Measurements from ENCODE around the gene CHST15. TPM values are rescaled to one million over a fixed set of nuclear protein-coding genes. Genes with fewer than 3 reads are reported as not detected.

The CHST15 gene
- total and polyA plus RNA-seq, 2 donors from 2014 or later: 2.8 to 39.7 TPM

DNA sequence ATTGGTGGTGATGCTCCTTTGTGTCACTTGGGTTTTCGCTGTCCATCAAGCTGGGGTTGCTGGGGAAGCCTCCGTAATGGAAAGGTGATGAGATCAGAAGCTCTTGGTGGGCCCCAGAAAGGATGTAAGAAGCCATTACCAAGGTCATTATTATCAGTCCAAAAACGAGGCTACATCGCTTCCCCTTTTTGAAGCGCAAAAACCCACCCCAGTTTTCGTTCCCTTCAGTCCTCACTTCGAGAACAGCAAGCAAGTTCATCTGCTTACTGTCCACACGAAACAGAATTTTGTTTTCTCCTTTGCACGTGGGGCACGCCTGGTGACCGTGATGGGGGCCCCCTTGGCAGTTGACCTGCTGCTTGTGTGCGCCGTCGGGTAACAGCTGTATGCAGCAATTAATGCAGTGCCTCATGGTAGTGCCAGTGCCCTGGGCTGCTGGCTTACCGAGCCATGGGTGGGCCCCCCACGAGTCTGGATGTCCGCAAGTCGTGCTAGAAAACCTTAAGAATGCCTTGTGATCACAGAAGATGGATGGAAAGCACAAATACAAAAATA is 47.5 kb downstream of the CHST15 start:
- no peak overlapping the region for H3K27ac ChIP-seq (ENCODE audit: low read depth in 2 of 2, low read length in 2 of 2)
- H3K27me3 ChIP-seq (ENCODE audit: control insufficient read depth, insufficient read depth, low read length): no peaks in the 10 kb centered on the region
- TF ChIP-seq, protein P1, sequence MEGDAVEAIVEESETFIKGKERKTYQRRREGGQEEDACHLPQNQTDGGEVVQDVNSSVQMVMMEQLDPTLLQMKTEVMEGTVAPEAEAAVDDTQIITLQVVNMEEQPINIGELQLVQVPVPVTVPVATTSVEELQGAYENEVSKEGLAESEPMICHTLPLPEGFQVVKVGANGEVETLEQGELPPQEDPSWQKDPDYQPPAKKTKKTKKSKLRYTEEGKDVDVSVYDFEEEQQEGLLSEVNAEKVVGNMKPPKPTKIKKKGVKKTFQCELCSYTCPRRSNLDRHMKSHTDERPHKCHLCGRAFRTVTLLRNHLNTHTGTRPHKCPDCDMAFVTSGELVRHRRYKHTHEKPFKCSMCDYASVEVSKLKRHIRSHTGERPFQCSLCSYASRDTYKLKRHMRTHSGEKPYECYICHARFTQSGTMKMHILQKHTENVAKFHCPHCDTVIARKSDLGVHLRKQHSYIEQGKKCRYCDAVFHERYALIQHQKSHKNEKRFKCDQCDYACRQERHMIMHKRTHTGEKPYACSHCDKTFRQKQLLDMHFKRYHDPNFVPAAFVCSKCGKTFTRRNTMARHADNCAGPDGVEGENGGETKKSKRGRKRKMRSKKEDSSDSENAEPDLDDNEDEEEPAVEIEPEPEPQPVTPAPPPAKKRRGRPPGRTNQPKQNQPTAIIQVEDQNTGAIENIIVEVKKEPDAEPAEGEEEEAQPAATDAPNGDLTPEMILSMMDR (IDR thresholded peaks at IDR 0.05; ENCODE audit: borderline replicate concordance, extremely low read depth, insufficient read depth): no peak
- FAIRE-seq (no peak), DNase-seq (peak in 1 of 5 donors; percentile 21)
- no peak overlapping the region for H3K9ac ChIP-seq (ENCODE audit: low read length in 3 of 3)
- no peak overlapping the region for H3K4me3 ChIP-seq (ENCODE audit: low read length in 3 of 3)
- no peaks in the 10 kb centered on the region for H3K4me1 ChIP-seq (ENCODE audit: control insufficient read depth in 2 of 3, insufficient read depth in 2 of 3, low read depth in 1 of 3, low read length in 3 of 3)
- no peaks in the 10 kb centered on the region for H3K9me3 ChIP-seq (ENCODE audit: control insufficient read depth in 2 of 3, insufficient read depth in 1 of 3, low read length in 3 of 3)
- intact Hi-C loops (cut with DNase I): no loop called here
- no peaks in the 10 kb centered on the region for H3K36me3 ChIP-seq (ENCODE audit: control insufficient read depth in 2 of 3, insufficient read depth in 3 of 3, low read length in 3 of 3)

GRCh38 chr10:124045276-124045675 is 48.1 kb downstream of the CHST15 start:
- no peaks in the 10 kb centered on the region for H3K4me1 ChIP-seq (ENCODE audit: control insufficient read depth in 2 of 3, insufficient read depth in 2 of 3, low read depth in 1 of 3, low read length in 3 of 3)
- no peak overlapping the region for H3K4me3 ChIP-seq (ENCODE audit: low read length in 3 of 3)
- FAIRE-seq (no peak), DNase-seq (peak in 2 of 5 donors; percentile 40)
- intact Hi-C loops (cut with DNase I): no loop called here
- H3K9me3 ChIP-seq (ENCODE audit: control insufficient read depth in 2 of 3, insufficient read depth in 1 of 3, low read length in 3 of 3): no peaks in the 10 kb centered on the region
- no peak overlapping the region for H3K27ac ChIP-seq (ENCODE audit: low read depth in 2 of 2, low read length in 2 of 2)
- H3K9ac ChIP-seq (ENCODE audit: low read length in 3 of 3): no peak overlapping the region
- H3K36me3 ChIP-seq (ENCODE audit: control insufficient read depth in 2 of 3, insufficient read depth in 3 of 3, low read length in 3 of 3): no peaks in the 10 kb centered on the region
- TF ChIP-seq, protein P1 (IDR thresholded peaks at IDR 0.05; ENCODE audit: borderline replicate concordance, extremely low read depth, insufficient read depth): no peak
- no peaks in the 10 kb centered on the region for H3K27me3 ChIP-seq (ENCODE audit: control insufficient read depth, insufficient read depth, low read length)

GRCh38 chr10:124044143-124044862 is 49.1 kb downstream of the CHST15 start:
- TF ChIP-seq, protein P1 (IDR thresholded peaks at IDR 0.05; ENCODE audit: borderline replicate concordance, extremely low read depth, insufficient read depth): no peak
- peak in 1 of 5 donors; percentile 58 for DNase-seq
- no peak overlapping the region for H3K9ac ChIP-seq (ENCODE audit: low read length in 3 of 3)
- peaks cover 0 to 2% (median 0%) of the 10 kb centered on the region in 3 donors for H3K36me3 ChIP-seq (ENCODE audit: control insufficient read depth in 2 of 3, insufficient read depth in 3 of 3, low read length in 3 of 3)
- FAIRE-seq: no peak
- no peaks in the 10 kb centered on the region for H3K9me3 ChIP-seq (ENCODE audit: control insufficient read depth in 2 of 3, insufficient read depth in 1 of 3, low read length in 3 of 3)
- no peaks in the 10 kb centered on the region for H3K27me3 ChIP-seq (ENCODE audit: control insufficient read depth, insufficient read depth, low read length)
- H3K4me3 ChIP-seq (ENCODE audit: low read length in 3 of 3): no peak overlapping the region
- H3K4me1 ChIP-seq (ENCODE audit: control insufficient read depth in 2 of 3, insufficient read depth in 2 of 3, low read depth in 1 of 3, low read length in 3 of 3): no peaks in the 10 kb centered on the region
- no peak overlapping the region for H3K27ac ChIP-seq (ENCODE audit: low read depth in 2 of 2, low read length in 2 of 2)
- intact Hi-C loops (cut with DNase I): no loop called here
